ENCODE results near the gene CLBA1. TPM values are rescaled to one million over a fixed set of nuclear protein-coding genes. Genes with fewer than 3 reads are reported as not detected.

The CLBA1 gene
- polyA plus RNA-seq, 1 of the 3 experiments (the other 2 are of a cell fraction), result 18.5 TPM

- no peak for TF ChIP-seq MAX (IDR thresholded peaks at IDR 0.05; ENCODE audit: low read depth)
Observed at GRCh38 chr14:104996483-104996882, 10.9 kb downstream of the CLBA1 start (continued).

GRCh38 chr14:104998801-104999200 is 13.2 kb downstream of the CLBA1 start:
- Histone ChIP-seq H3K27me3 (ENCODE audit: insufficient read depth) (no peaks in the 10 kb centered on the region), H3K79me2 (ENCODE audit: insufficient read depth) (peaks cover 65% of the 10 kb centered on the region), H3F3A (replicated peaks; ENCODE audit: insufficient read depth) (peaks cover 9% of the 10 kb centered on the region), H3K4me1 (ENCODE audit: control insufficient read depth in 1 of 2, insufficient read depth in 2 of 2, low read depth in 1 of 2, low read length in 1 of 2) (no peaks in the 10 kb centered on the region), H3K9ac (no peak overlapping the region), H3K4me2 (no peak overlapping the region), H3K36me3 (replicated peaks in 1 of 2; ENCODE audit: control insufficient read depth in 1 of 2, insufficient read depth in 2 of 2, low read length in 1 of 2) (peaks cover 14 to 26% of the 10 kb centered on the region in 2 experiments), H3K4me3 (ENCODE audit: low read depth in 2 of 2, low read length in 1 of 2) (no peak overlapping the region), H3K9me3 (no peaks in the 10 kb centered on the region), H4K20me1 (ENCODE audit: insufficient read depth) (peaks cover 6% of the 10 kb centered on the region; the same call in 1 of the 2 replicates), H3K27ac (ENCODE audit: low read depth in 2 of 2, low read length in 1 of 2) (no peak overlapping the region), H3K9me2 (no peaks in the 10 kb centered on the region), H2AFZ (ENCODE audit: low read depth) (no peak overlapping the region)
- ChIA-PET POLR2A (no interaction called here), CTCF (interaction anchor here (1.0 to 1.2 kb wide), 3 partner anchors 14 to 88 kb away, joined by 3 to 4 read pairs (median 4); no protein-coding TSS in a partner anchor)
- WGBS (ENCODE audit: low lambda C conversion rate), result 96% methylated on average over 3 of the region's 5 CpGs
- TF ChIP-seq SIN3A (IDR thresholded peaks at IDR 0.05; ENCODE audit: borderline replicate concordance, low read depth, low read length), result no peak
- no peak for DNase-seq

GRCh38 chr14:104999361-104999760 is 13.8 kb downstream of the CLBA1 start:
- Histone ChIP-seq H3K27ac (ENCODE audit: low read depth in 2 of 2, low read length in 1 of 2) (no peak overlapping the region), H3K79me2 (ENCODE audit: insufficient read depth) (peaks cover 71% of the 10 kb centered on the region), H2AFZ (ENCODE audit: low read depth) (no peak overlapping the region), H4K20me1 (ENCODE audit: insufficient read depth) (peaks cover 6% of the 10 kb centered on the region; the same call in 1 of the 2 replicates), H3K4me2 (no peak overlapping the region), H3K4me1 (ENCODE audit: control insufficient read depth in 1 of 2, insufficient read depth in 2 of 2, low read depth in 1 of 2, low read length in 1 of 2) (no peaks in the 10 kb centered on the region), H3K27me3 (ENCODE audit: insufficient read depth) (no peaks in the 10 kb centered on the region), H3K36me3 (replicated peaks in 1 of 2; ENCODE audit: control insufficient read depth in 1 of 2, insufficient read depth in 2 of 2, low read length in 1 of 2) (peaks cover 14 to 21% of the 10 kb centered on the region in 2 experiments), H3K9me3 (no peaks in the 10 kb centered on the region), H3K9me2 (no peaks in the 10 kb centered on the region), H3K9ac (no peak overlapping the region), H3F3A (replicated peaks; ENCODE audit: insufficient read depth) (peaks cover 15% of the 10 kb centered on the region), H3K4me3 (ENCODE audit: low read depth in 2 of 2, low read length in 1 of 2) (no peak overlapping the region)
- 95% methylated on average over 2 of the region's 3 CpGs for WGBS (ENCODE audit: low lambda C conversion rate)
- DNase-seq, result no peak
- ChIA-PET POLR2A (no interaction called here), CTCF (interaction anchor here (0.9 to 4.4 kb wide), 4 partner anchors 13 to 87 kb away, joined by 3 to 21 read pairs (median 4); no protein-coding TSS in a partner anchor)
- TF ChIP-seq RFX5 (IDR thresholded peaks at IDR 0.05; ENCODE audit: low read length) (no peak), JUND (IDR thresholded peaks at IDR 0.05) (no peak), REST (IDR thresholded peaks at IDR 0.05; ENCODE audit: low read depth, low read length) (no peak), FOSL2 (IDR thresholded peaks at IDR 0.05; ENCODE audit: borderline replicate concordance, low read depth) (no peak), RCOR1 (IDR thresholded peaks at IDR 0.05; ENCODE audit: low read length) (no peak), IRF3 (IDR thresholded peaks at IDR 0.05; ENCODE audit: low read depth, low read length) (no peak), MEF2A (IDR thresholded peaks at IDR 0.05; ENCODE audit: borderline replicate concordance, low read depth) (no peak), NRF1 (IDR thresholded peaks at IDR 0.05; ENCODE audit: low read depth, low read length) (no peak), NFIC (IDR thresholded peaks at IDR 0.05; ENCODE audit: borderline replicate concordance) (no peak), YY1 (IDR thresholded peaks at IDR 0.05; ENCODE audit: low read depth) (no peak), FOXM1 (IDR thresholded peaks at IDR 0.05; ENCODE audit: low read depth) (no peak), EZH2phosphoT487 (IDR thresholded peaks at IDR 0.05; ENCODE audit: borderline replicate concordance, low read depth) (no peak), FOXJ3 (CRISPR knock-in tag; IDR thresholded peaks at IDR 0.05) (no peak), USF1 (IDR thresholded peaks at IDR 0.05; ENCODE audit: borderline replicate concordance, low read depth) (no peak), TAF1 (IDR thresholded peaks at IDR 0.05; ENCODE audit: borderline replicate concordance, low read depth, low read length) (no peak), ZBTB33 (IDR thresholded peaks at IDR 0.05; ENCODE audit: borderline replicate concordance, low read depth) (no peak)
